Brain microvascular endothelial cell (primary cell): Measurements from ENCODE around the gene PHF2.
A peak's percentile ranks its signal among the peaks of the same experiment; 100 is the strongest.

ENCODE experiments used
- DNase-seq: peaks from one replicate; pipeline ENCODE4 v3.0.0-alpha.2; 2020
- H3K27ac ChIP-seq: fragments of 250-450 bp; sonication (Bioruptor Pico); 2 replicates; pipeline ENCODE4 v1.5.1; 2020; ENCODE audit warnings: mild to moderate bottlenecking, moderate library complexity
- H3K27me3 ChIP-seq: fragments of 250-450 bp; sonication (Bioruptor Pico); replicated peaks from 2 replicates; pipeline ENCODE4 v1.5.1; 2020; ENCODE audit warnings: mild to moderate bottlenecking
- H3K36me3 ChIP-seq: fragments of 250-450 bp; sonication (Bioruptor Pico); replicated peaks from 2 replicates; pipeline ENCODE4 v1.5.1; 2020; ENCODE audit warnings: mild to moderate bottlenecking
- H3K4me3 ChIP-seq: 2 replicates; pipeline ENCODE4 v1.5.1; 2011; ENCODE audit warnings: low read depth, mild to moderate bottlenecking, control low read depth, low read length, moderate library complexity
- CTCF ChIP-seq: IDR thresholded peaks from 2 replicates; pipeline ENCODE4 v1.5.1; 2011; ENCODE audit warnings: low read depth, mild to moderate bottlenecking, moderate library complexity, low read length, control low read depth, inconsistent platforms; ENCODE audit errors: missing control alignments
- in situ Hi-C: cut with HindIII; loops from 2 replicates; pipeline ENCODE4 v1.10.0; 2017; ENCODE audit warnings: low sequenced_read_pairs, low pct_ligation_motif_present

PHF2 gene

GRCh38 chr9:93572221-93572620 lies 4.2 kb upstream of the PHF2 start:
- no peak overlapping the region for H3K4me3 ChIP-seq
- TF ChIP-seq CTCF, result no peak
- no peak overlapping the region for H3K27ac ChIP-seq
- DNase-seq, result no peak
- H3K36me3 ChIP-seq, result no peaks in the 10 kb centered on the region
- in situ Hi-C loops, result no loop called here
- H3K27me3 ChIP-seq, result no peaks in the 10 kb centered on the region

GRCh38 chr9:93572636-93573515 lies 3.5 kb upstream of the PHF2 start:
- no peaks in the 10 kb centered on the region for H3K27me3 ChIP-seq
- in situ Hi-C loops, result no loop called here
- no peak overlapping the region for H3K27ac ChIP-seq
- no peak for TF ChIP-seq CTCF
- no peaks in the 10 kb centered on the region for H3K36me3 ChIP-seq
- no peak for DNase-seq
- H3K4me3 ChIP-seq, result no peak overlapping the region

GRCh38 chr9:93573516-93573828 lies 2.9 kb upstream of the PHF2 start:
- Histone ChIP-seq H3K27me3 (no peaks in the 10 kb centered on the region), H3K27ac (no peak overlapping the region), H3K4me3 (no peak overlapping the region), H3K36me3 (no peaks in the 10 kb centered on the region)
- TF ChIP-seq CTCF, result no peak
- in situ Hi-C loops, result no loop called here
- DNase-seq, result no peak

GRCh38 chr9:93574091-93574899 lies 2.1 kb upstream of the PHF2 start:
- H3K27me3 ChIP-seq, result no peaks in the 10 kb centered on the region
- no peak for DNase-seq
- in situ Hi-C loops, result no loop called here
- no peak for TF ChIP-seq CTCF
- no peak overlapping the region for H3K27ac ChIP-seq
- H3K4me3 ChIP-seq, result no peak overlapping the region
- H3K36me3 ChIP-seq, result no peaks in the 10 kb centered on the region

GRCh38 chr9:93574900-93575795 lies 1.2 kb upstream of the PHF2 start:
- H3K27ac ChIP-seq, result peak overlapping the region; percentile 44
- no peak for DNase-seq
- no peak for TF ChIP-seq CTCF
- H3K27me3 ChIP-seq, result no peaks in the 10 kb centered on the region
- H3K36me3 ChIP-seq, result no peaks in the 10 kb centered on the region
- H3K4me3 ChIP-seq, result peak overlapping the region; percentile 69
- in situ Hi-C loops, result no loop called here
